NCI-H2107 treated with DMSO at 0.1 percent for 48 hours (cell line): ENCODE results near the gene ANKRD12.

ENCODE experiments used
- DNase-seq: peaks from one replicate; lab custom pipeline; 2025; ENCODE audit not compliant: unreplicated experiment; lab: John Stamatoyannopoulos, UW

The ANKRD12 gene

DNA sequence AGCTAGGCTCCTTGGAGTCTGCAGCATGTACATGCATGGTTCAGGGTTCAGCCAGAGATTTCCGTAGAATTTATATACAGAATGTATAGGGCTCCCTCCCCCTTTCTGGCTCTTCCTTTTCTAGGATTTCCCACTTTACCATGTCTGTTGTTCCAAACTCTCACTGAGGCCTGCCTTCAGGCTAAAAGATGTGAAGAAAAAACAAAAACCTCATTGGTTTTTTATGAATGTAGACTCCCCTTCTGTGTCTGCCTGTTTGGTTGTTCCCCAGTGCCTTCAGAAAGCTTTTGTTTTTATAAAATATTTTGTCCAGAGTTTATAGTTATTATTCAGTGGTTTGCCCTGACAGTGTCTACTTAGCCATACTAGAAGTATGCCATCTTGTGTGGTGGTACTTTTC lies 30.5 kb upstream of the ANKRD12 start:
- no peak for DNase-seq

DNA sequence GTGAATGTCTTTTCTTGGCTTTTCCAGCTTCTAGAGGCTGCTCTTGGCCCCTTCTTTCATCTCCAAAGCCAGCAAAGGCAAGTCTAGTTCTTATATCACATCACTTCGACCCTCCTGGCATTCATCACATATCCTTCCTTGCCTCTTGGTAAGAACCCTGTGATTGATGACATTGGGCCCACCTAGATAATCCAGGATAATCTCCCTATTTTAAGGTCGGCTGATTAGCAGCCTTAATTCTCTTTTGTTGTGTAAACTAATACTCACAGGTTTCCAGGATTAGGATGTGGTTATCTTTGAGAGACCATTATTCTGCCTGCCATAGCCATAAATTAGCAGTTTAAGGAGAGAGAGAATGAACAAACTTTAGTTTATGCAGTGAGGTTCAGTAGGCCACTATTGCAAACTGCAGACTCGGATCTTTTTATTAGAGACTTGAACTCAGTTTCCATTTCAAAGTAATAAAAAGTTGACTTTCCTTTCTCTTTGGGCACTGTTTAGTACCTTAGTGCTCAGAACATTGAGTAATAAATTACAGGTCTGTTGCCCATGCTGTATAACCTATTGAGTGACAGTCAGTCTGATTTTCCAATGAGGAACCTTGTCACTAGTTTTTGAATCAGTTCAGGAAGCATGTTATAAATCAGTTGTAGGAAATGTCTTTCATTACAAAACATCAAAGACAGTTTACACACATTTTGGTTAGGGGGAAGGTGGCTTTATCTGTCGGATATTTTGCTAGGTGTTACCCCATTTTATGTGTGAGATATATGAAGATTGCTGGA lies 29.6 kb upstream of the ANKRD12 start:
- DNase-seq = no peak

GRCh38 chr18:9108911-9109310 lies 27.7 kb upstream of the ANKRD12 start:
- DNase-seq = no peak

DNA sequence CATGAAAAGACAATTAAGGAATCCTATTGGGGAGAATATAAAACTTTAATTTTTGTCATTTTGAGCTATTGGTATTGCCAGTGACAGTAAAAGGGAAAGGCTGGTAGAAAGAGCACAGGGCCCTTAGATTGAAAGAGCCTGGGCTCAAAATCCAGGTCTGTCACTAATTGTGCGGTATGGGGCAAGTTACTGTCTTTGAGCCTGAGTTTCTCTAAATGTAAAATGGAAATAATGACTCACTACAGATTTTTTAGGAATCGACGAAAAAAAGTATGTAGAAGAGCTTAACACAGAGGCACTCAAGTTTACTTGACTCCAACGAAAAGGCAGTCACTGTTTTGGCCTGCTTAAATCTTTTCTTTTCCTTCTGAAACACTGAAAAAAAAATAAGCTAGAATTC lies 27.1 kb upstream of the ANKRD12 start:
- no peak for DNase-seq

GRCh38 chr18:9113468-9114149 lies 23.0 kb upstream of the ANKRD12 start:
- no peak for DNase-seq

GRCh38 chr18:9115984-9116383 lies 20.6 kb upstream of the ANKRD12 start:
- no peak for DNase-seq

GRCh38 chr18:9117980-9118841 lies 18.4 kb upstream of the ANKRD12 start:
- DNase-seq = no peak

GRCh38 chr18:9120796-9121195 lies 15.8 kb upstream of the ANKRD12 start:
- DNase-seq = no peak

GRCh38 chr18:9123520-9123919 lies 13.1 kb upstream of the ANKRD12 start:
- DNase-seq = no peak

DNA sequence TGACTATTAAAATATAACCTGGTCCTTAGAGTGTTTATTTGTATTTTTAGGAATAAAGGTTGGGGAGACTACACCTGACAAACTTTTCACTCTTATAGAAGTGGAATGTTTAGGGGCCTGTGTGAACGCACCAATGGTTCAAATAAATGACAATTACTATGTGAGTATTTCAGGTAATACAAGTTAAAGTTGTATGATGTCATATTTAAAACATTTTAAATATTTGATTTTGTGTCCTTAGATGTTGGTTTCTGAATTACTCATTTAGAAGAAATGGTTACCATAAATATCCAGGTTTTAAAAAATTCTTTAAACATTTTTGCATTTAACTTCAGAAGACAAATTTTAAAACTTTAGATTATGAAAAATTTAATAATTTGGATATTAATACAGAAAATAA lies 11.8 kb upstream of the ANKRD12 start:
- no peak for DNase-seq

GRCh38 chr18:9126337-9126736 lies 10.2 kb upstream of the ANKRD12 start:
- DNase-seq = no peak

- DNase-seq = no peak
These were observed 6.4 kb upstream of the ANKRD12 start for GRCh38 chr18:9130195-9130594.

GRCh38 chr18:9130806-9131205 lies 5.8 kb upstream of the ANKRD12 start:
- no peak for DNase-seq

DNA sequence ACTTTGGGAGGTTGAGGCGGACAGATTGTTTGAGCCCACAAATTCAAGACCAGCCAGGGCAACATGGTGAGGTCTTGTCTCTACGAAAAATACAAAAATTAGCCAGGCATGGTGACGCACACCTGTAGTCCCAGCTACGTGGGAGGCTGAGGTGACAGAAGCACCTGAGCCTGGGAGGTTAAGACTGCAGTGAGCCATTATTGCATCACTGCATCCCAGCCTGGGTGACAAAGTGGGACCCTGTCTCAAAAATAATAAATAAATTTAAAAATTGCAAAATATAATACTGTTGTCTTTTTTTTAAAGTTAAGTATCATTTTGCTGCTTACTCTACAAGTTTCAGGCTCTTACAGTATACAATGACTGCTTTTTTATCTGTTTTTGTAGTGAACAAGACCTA lies 4.0 kb upstream of the ANKRD12 start:
- no peak for DNase-seq

DNA sequence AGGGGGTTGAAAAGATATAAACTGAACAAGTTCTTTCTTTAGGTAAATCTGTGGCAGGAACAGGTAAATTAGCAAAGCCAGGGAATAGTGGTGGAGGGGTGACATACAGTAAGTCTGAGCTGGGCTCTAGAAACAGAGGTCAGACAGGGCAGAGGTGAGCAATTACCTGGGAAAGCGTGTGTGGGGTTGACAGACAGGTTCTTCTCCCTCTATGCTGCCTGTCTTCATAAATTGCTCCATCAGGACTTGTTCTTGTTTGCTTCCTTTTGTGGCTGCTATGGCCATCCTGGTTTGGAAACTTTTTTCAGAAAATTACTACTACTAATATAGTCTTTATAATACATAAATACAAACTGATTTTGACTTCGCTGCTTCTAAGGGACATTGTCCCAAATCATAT lies 3.4 kb upstream of the ANKRD12 start:
- DNase-seq = no peak

DNA sequence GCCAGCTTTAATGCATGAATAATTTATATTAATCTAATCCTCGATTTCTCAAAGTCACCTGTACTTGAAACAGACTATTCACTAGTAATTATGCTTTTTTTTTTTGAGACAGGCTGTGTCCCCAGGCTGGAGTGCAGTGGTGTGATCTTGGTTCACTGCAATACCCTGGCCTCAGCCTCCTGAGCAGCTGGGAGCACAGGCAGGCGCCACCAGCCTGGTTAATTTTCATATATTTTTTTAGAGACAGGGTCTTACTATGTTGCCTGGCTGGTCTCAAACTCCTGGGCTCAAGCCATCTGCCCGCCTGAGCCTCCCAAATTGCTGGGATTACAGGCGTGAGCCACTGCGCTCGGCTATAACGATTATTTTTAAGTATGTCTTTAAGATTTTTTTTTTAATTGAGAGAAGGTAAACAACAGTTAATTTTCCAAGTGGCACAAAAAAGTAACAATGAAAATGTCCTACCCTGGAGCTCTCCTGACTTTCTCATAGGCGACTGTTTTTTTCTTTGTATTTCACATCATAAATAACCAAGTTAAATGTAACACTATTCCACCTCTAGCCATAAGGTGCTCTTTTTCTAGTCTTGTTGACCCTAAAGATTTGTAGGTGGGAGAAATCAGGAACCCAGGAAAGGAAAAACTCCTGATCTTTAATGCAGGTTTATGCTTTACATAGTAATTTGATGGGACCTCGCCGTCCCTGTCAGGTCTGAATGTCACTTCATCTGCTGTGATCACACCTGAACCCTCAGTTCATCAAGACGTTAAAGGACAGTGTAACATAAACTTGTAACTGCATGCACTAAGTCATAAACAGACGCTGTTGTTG lies 1.3 kb upstream of the ANKRD12 start:
- no peak for DNase-seq

DNA sequence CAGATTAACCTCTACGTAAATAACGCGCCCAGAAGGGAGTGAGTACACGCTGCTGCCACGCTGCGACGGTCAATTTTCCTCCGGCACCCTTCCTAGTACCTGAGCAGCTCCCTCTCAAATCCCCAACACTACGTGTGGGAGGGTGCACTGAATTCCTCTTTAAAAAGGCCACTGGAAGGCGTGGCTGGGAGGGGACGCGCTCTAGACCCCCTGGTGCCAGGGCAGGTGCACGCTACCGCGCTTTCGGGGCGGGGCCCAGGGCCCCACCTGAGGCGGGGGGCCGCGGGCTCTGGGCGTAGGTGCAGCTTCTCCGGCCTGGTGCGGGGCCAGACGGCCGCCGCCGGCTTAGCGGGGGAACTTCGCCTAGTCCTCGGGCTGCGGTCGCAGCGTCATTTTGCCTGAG lies 668 bp upstream of the ANKRD12 start:
- peak; percentile 53 for DNase-seq

GRCh38 chr18:9137168-9138066 lies 836 bp downstream of the ANKRD12 start:
- no peak for DNase-seq

- no peak for DNase-seq
These were observed 2.9 kb downstream of the ANKRD12 start for GRCh38 chr18:9139400-9140039.
